GM23338 (cell line): ENCODE results near the gene FGF11. TPM values are rescaled to one million over a fixed set of nuclear protein-coding genes. Genes with fewer than 3 reads are reported as not detected.

Experiments used
- ATAC-seq: fragments of 200-7000 bp; cut with Tn5 transposase; 3 replicates; pipeline ENCODE4 v1.9.1; 2020
- DNase-seq: peaks from one replicate; pipeline ENCODE4 v3.0.0-alpha.2; 2015; ENCODE audit warnings: low spot score
- H2AFZ ChIP-seq: fragments of 200-600 bp; sonication (generic); 2 replicates; pipeline ENCODE4 v1.8.0; 2016; ENCODE audit warnings: antibody characterized with exemption, mild to moderate bottlenecking, moderate library complexity
- H3F3A ChIP-seq: fragments of 200-600 bp; sonication (generic); replicated peaks from 2 replicates; pipeline ENCODE4 v1.8.0; 2017; ENCODE audit warnings: antibody characterized with exemption, mixed run types, low read depth
- H3K27ac ChIP-seq: fragments of 200-600 bp; sonication (generic); 2 replicates; pipeline ENCODE4 v1.6.1; 2016; ENCODE audit warnings: low read depth
- H3K27me3 ChIP-seq: fragments of 200-600 bp; sonication (generic); 2 replicates; pipeline ENCODE4 v1.8.0; 2016; ENCODE audit warnings: mild to moderate bottlenecking, mixed run types, moderate library complexity; ENCODE audit not compliant: insufficient read depth
- H3K36me3 ChIP-seq: fragments of 200-600 bp; sonication (generic); 2 replicates; pipeline ENCODE4 v1.8.0; 2016; ENCODE audit warnings: mild to moderate bottlenecking; ENCODE audit not compliant: insufficient read depth
- H3K4me1 ChIP-seq: fragments of 200-600 bp; sonication (generic); 2 replicates; pipeline ENCODE4 v1.8.0; 2016; ENCODE audit warnings: mild to moderate bottlenecking, moderate library complexity; ENCODE audit not compliant: insufficient read depth
- H3K4me2 ChIP-seq: fragments of 200-600 bp; sonication (generic); 2 replicates; pipeline ENCODE4 v1.7.1; 2017; ENCODE audit warnings: mixed run types
- H3K4me3 ChIP-seq: fragments of 200-600 bp; sonication (generic); 2 replicates; pipeline ENCODE4 v1.6.1; 2016; ENCODE audit warnings: mixed run types
- H3K79me2 ChIP-seq: fragments of 200-600 bp; sonication (generic); replicated peaks from 2 replicates; pipeline ENCODE4 v1.8.0; 2017; ENCODE audit warnings: mild to moderate bottlenecking; ENCODE audit not compliant: insufficient read depth
- H3K9me2 ChIP-seq: fragments of 200-600 bp; sonication (generic); 2 replicates; pipeline ENCODE4 v1.8.0; 2017; ENCODE audit not compliant: insufficient read depth
- H4K20me1 ChIP-seq: fragments of 200-600 bp; sonication (generic); replicated peaks from 2 replicates; pipeline ENCODE4 v1.8.0; 2017; ENCODE audit warnings: mild to moderate bottlenecking; ENCODE audit not compliant: insufficient read depth
- H3K27ac Mint-ChIP-seq: 2 replicates; pipeline ENCODE4 v1.8.0; 2020; ENCODE audit warnings: inconsistent platforms, mild to moderate bottlenecking, moderate library complexity, mixed read lengths
- H3K27me3 Mint-ChIP-seq: 3 replicates; pipeline ENCODE4 v1.8.0; 2022; ENCODE audit warnings: low read depth, mild to moderate bottlenecking, moderate library complexity, mixed read lengths, inconsistent platforms; ENCODE audit not compliant: insufficient read depth, poor library complexity
- H3K36me3 Mint-ChIP-seq: 3 replicates; pipeline ENCODE4 v1.8.0; 2021; ENCODE audit warnings: low read depth, mild to moderate bottlenecking, inconsistent platforms, moderate library complexity, mixed read lengths
- H3K4me1 Mint-ChIP-seq: 3 replicates; pipeline ENCODE4 v1.8.0; 2020; ENCODE audit warnings: mild to moderate bottlenecking, inconsistent platforms, mixed read lengths
- H3K4me3 Mint-ChIP-seq: 3 replicates; pipeline ENCODE4 v1.8.0; 2021; ENCODE audit warnings: moderate library complexity, mild to moderate bottlenecking, inconsistent platforms, mixed read lengths
- H3K9me3 Mint-ChIP-seq: 3 replicates; pipeline ENCODE4 v1.8.0; 2020; ENCODE audit warnings: moderate library complexity, mild to moderate bottlenecking, inconsistent platforms, mixed read lengths
- CREB1 ChIP-seq: fragments of 250-450 bp; sonication (Bioruptor Pico); IDR thresholded peaks from 2 replicates; pipeline ENCODE4 v1.5.0; 2020; ENCODE audit warnings: low read depth, mild to moderate bottlenecking, moderate library complexity
- EZH2 ChIP-seq: fragments of 200-600 bp; sonication (generic); IDR thresholded peaks from one replicate; pipeline ENCODE4 v1.8.0; 2017; ENCODE audit warnings: antibody characterized with exemption, mild to moderate bottlenecking, low read depth; ENCODE audit not compliant: unreplicated experiment
- EZH2phosphoT487 ChIP-seq: fragments of 200-600 bp; sonication (generic); IDR thresholded peaks from one replicate; pipeline ENCODE4 v1.8.1; 2018; ENCODE audit warnings: antibody characterized with exemption; ENCODE audit not compliant: unreplicated experiment
- STAT1 ChIP-seq: IDR thresholded peaks from one replicate; pipeline ENCODE4 v1.6.1; 2016; ENCODE audit warnings: antibody characterized with exemption; ENCODE audit not compliant: unreplicated experiment
- ZNF331 ChIP-seq: fragments of 250-450 bp; sonication (Bioruptor Pico); IDR thresholded peaks from 2 replicates; pipeline ENCODE4 v1.5.0; 2020; ENCODE audit warnings: low read depth, mild to moderate bottlenecking, moderate library complexity
- polyA plus RNA-seq: library from polyadenylated mRNA; unstranded; fragments of >200 nt; fragmentation: Nextera tagmentation; extraction: Ambion mirVana; gene quantifications from 2 replicates; pipeline ENCODE4 v1.2.1, GENCODE V29; 2016
- total RNA-seq: library from RNA; depleted of rRNA; stranded (reverse); fragments of >200 nt; shearing (Covaris generic); gene quantifications from 2 replicates; pipeline ENCODE4 v1.2.3, GENCODE V29; 2014; rRNA removed
- TF ChIP-seq, protein P1 (sequence below): IDR thresholded peaks from one replicate; pipeline ENCODE4 v1.6.1; 2018; ENCODE audit warnings: antibody characterized with exemption; ENCODE audit not compliant: unreplicated experiment
- TF ChIP-seq, protein P2 (sequence below): fragments of 250-450 bp; sonication (Bioruptor Pico); IDR thresholded peaks from 2 replicates; pipeline ENCODE4 v1.5.0; 2020; ENCODE audit warnings: mild to moderate bottlenecking, moderate library complexity

Gene FGF11
- total and polyA plus RNA-seq, 2 experiments from 2014 or later = 11.1 to 16.6 TPM

DNA sequence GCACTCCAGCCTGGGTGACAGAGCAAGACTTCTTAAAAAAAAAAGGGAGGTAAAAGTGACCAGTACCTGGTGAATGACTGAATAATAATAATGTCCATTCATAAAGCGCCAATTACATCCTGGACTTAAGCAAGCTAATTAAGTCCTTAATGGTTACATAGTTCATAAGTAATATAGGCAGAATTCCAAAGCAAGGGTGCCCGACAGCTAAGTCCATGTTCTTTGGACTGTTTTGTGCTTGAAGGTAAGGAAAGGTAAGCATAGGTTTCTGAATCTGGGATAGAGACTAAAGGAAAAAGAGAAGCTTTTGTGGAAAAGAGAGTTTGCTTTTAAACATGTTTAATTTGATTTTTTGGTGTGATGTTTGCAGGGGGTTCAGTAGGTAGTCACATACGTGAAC is 54.6 kb downstream of the FGF11 start:
- H3K36me3 Mint-ChIP-seq = peaks cover 67% of the 10 kb centered on the region
- no peak for DNase-seq
- H3K4me1 Mint-ChIP-seq = peaks cover 7% of the 10 kb centered on the region; the same call in 2 of the 3 replicates

More for the DNA sequence above, 54.6 kb downstream of the FGF11 start:
- Histone ChIP-seq H2AFZ (no peak overlapping the region), H3K4me1 (peaks cover under 1% of the 10 kb centered on the region; the same call in 1 of the 2 replicates), H3K27ac (no peak overlapping the region), H3K4me3 (no peak overlapping the region), H3F3A (0 out of 2 replicates have a peak, but pooled peaks cover 3% of the 10 kb centered on the region), H3K4me2 (no peak overlapping the region), H3K79me2 (peaks cover 71% of the 10 kb centered on the region), H3K27me3 (no peaks in the 10 kb centered on the region), H3K9me2 (no peaks in the 10 kb centered on the region), H4K20me1 (peaks cover 42% of the 10 kb centered on the region), H3K36me3 (peaks cover 13% of the 10 kb centered on the region)
- no peak for ATAC-seq
- H3K4me3 Mint-ChIP-seq = no peak overlapping the region
- TF ChIP-seq EZH2phosphoT487 (no peak), EZH2 (no peak), STAT1 (no peak), ZNF331 (CRISPR knock-in tag) (no peak), CREB1 (CRISPR knock-in tag) (no peak)
- TF ChIP-seq, protein P1, sequence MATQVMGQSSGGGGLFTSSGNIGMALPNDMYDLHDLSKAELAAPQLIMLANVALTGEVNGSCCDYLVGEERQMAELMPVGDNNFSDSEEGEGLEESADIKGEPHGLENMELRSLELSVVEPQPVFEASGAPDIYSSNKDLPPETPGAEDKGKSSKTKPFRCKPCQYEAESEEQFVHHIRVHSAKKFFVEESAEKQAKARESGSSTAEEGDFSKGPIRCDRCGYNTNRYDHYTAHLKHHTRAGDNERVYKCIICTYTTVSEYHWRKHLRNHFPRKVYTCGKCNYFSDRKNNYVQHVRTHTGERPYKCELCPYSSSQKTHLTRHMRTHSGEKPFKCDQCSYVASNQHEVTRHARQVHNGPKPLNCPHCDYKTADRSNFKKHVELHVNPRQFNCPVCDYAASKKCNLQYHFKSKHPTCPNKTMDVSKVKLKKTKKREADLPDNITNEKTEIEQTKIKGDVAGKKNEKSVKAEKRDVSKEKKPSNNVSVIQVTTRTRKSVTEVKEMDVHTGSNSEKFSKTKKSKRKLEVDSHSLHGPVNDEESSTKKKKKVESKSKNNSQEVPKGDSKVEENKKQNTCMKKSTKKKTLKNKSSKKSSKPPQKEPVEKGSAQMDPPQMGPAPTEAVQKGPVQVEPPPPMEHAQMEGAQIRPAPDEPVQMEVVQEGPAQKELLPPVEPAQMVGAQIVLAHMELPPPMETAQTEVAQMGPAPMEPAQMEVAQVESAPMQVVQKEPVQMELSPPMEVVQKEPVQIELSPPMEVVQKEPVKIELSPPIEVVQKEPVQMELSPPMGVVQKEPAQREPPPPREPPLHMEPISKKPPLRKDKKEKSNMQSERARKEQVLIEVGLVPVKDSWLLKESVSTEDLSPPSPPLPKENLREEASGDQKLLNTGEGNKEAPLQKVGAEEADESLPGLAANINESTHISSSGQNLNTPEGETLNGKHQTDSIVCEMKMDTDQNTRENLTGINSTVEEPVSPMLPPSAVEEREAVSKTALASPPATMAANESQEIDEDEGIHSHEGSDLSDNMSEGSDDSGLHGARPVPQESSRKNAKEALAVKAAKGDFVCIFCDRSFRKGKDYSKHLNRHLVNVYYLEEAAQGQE = no peak
- TF ChIP-seq, protein P2, sequence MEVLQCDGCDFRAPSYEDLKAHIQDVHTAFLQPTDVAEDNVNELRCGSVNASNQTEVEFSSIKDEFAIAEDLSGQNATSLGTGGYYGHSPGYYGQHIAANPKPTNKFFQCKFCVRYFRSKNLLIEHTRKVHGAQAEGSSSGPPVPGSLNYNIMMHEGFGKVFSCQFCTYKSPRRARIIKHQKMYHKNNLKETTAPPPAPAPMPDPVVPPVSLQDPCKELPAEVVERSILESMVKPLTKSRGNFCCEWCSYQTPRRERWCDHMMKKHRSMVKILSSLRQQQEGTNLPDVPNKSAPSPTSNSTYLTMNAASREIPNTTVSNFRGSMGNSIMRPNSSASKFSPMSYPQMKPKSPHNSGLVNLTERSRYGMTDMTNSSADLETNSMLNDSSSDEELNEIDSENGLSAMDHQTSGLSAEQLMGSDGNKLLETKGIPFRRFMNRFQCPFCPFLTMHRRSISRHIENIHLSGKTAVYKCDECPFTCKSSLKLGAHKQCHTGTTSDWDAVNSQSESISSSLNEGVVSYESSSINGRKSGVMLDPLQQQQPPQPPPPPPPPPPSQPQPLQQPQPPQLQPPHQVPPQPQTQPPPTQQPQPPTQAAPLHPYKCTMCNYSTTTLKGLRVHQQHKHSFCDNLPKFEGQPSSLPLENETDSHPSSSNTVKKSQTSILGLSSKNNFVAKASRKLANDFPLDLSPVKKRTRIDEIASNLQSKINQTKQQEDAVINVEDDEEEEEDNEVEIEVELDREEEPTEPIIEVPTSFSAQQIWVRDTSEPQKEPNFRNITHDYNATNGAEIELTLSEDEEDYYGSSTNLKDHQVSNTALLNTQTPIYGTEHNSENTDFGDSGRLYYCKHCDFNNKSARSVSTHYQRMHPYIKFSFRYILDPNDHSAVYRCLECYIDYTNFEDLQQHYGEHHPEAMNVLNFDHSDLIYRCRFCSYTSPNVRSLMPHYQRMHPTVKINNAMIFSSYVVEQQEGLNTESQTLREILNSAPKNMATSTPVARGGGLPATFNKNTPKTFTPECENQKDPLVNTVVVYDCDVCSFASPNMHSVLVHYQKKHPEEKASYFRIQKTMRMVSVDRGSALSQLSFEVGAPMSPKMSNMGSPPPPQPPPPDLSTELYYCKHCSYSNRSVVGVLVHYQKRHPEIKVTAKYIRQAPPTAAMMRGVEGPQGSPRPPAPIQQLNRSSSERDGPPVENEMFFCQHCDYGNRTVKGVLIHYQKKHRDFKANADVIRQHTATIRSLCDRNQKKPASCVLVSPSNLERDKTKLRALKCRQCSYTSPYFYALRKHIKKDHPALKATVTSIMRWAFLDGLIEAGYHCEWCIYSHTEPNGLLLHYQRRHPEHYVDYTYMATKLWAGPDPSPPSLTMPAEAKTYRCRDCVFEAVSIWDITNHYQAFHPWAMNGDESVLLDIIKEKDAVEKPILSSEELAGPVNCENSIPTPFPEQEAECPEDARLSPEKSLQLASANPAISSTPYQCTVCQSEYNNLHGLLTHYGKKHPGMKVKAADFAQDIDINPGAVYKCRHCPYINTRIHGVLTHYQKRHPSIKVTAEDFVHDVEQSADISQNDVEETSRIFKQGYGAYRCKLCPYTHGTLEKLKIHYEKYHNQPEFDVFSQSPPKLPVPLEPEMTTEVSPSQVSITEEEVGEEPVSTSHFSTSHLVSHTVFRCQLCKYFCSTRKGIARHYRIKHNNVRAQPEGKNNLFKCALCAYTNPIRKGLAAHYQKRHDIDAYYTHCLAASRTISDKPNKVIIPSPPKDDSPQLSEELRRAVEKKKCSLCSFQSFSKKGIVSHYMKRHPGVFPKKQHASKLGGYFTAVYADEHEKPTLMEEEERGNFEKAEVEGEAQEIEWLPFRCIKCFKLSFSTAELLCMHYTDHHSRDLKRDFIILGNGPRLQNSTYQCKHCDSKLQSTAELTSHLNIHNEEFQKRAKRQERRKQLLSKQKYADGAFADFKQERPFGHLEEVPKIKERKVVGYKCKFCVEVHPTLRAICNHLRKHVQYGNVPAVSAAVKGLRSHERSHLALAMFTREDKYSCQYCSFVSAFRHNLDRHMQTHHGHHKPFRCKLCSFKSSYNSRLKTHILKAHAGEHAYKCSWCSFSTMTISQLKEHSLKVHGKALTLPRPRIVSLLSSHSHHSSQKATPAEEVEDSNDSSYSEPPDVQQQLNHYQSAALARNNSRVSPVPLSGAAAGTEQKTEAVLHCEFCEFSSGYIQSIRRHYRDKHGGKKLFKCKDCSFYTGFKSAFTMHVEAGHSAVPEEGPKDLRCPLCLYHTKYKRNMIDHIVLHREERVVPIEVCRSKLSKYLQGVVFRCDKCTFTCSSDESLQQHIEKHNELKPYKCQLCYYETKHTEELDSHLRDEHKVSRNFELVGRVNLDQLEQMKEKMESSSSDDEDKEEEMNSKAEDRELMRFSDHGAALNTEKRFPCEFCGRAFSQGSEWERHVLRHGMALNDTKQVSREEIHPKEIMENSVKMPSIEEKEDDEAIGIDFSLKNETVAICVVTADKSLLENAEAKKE = no peak
- H3K27me3 Mint-ChIP-seq = peaks cover 8% of the 10 kb centered on the region
- H3K9me3 Mint-ChIP-seq = no peaks in the 10 kb centered on the region; the same call in 2 of the 3 replicates
- no peak overlapping the region for H3K27ac Mint-ChIP-seq

Other genes starting within 250 kb of the FGF11 start
Only the 30 nearest of the 40 such genes appear.
- 93.4 and 109 TPM in 2 replicates for gene CTDNEP1, start 187.8 kb upstream of the FGF11 start, total RNA-seq
- 48.1 and 55.2 TPM in 2 replicates for gene CTDNEP1, start 187.8 kb upstream of the FGF11 start, polyA plus RNA-seq
- gene ELP5, start 187.3 kb upstream of the FGF11 start, total RNA-seq = 23.2 and 41.4 TPM in 2 replicates
- 38.3 and 40.9 TPM in 2 replicates for gene ELP5, start 187.3 kb upstream of the FGF11 start, polyA plus RNA-seq
- gene CLDN7, start 177.0 kb upstream of the FGF11 start, total RNA-seq = 111 and 117 TPM in 2 replicates
- 46.1 and 50.7 TPM in 2 replicates for gene CLDN7, start 177.0 kb upstream of the FGF11 start, polyA plus RNA-seq
- 10.2 and 13.6 TPM in 2 replicates for gene SLC2A4, start 157.8 kb upstream of the FGF11 start, total RNA-seq
- 6.3 and 6.9 TPM in 2 replicates for gene SLC2A4, start 157.8 kb upstream of the FGF11 start, polyA plus RNA-seq
- 20.6 and 36.5 TPM in 2 replicates for gene YBX2, start 144.9 kb upstream of the FGF11 start, total RNA-seq
- gene YBX2, start 144.9 kb upstream of the FGF11 start, polyA plus RNA-seq = 22.1 and 22.5 TPM in 2 replicates
- 791 and 833 TPM in 2 replicates for gene EIF5A, start 131.9 kb upstream of the FGF11 start, total RNA-seq
- gene EIF5A, start 131.9 kb upstream of the FGF11 start, polyA plus RNA-seq = 1,562 and 1,621 TPM in 2 replicates
- 64.8 and 83.4 TPM in 2 replicates for gene GPS2, start 124.2 kb upstream of the FGF11 start, total RNA-seq
- 117 and 122 TPM in 2 replicates for gene GPS2, start 124.2 kb upstream of the FGF11 start, polyA plus RNA-seq
- 36.8 and 42.3 TPM in 2 replicates for gene NEURL4, start 110.2 kb upstream of the FGF11 start, total RNA-seq
- 6.3 and 6.7 TPM in 2 replicates for gene NEURL4, start 110.2 kb upstream of the FGF11 start, polyA plus RNA-seq
- gene ACAP1, start 103.0 kb upstream of the FGF11 start, total RNA-seq = 30.7 and 35.8 TPM in 2 replicates
- gene ACAP1, start 103.0 kb upstream of the FGF11 start, polyA plus RNA-seq = 40.1 and 43.9 TPM in 2 replicates
- 7.7 and 8.8 TPM in 2 replicates for gene KCTD11, start 87.3 kb upstream of the FGF11 start, total RNA-seq
- 2.2 and 2.3 TPM in 2 replicates for gene KCTD11, start 87.3 kb upstream of the FGF11 start, polyA plus RNA-seq
- not detected in 2 replicates for gene TMEM95, start 84.4 kb upstream of the FGF11 start, total RNA-seq
- gene TMEM95, start 84.4 kb upstream of the FGF11 start, polyA plus RNA-seq = not detected in 2 replicates
- gene TNK1, start 58.4 kb upstream of the FGF11 start, total RNA-seq = 8.9 and 15.0 TPM in 2 replicates
- 6.1 TPM in 2 replicates for gene TNK1, start 58.4 kb upstream of the FGF11 start, polyA plus RNA-seq
- 34.3 and 41.7 TPM in 2 replicates for gene PLSCR3, start 45.0 kb upstream of the FGF11 start, total RNA-seq
- gene PLSCR3, start 45.0 kb upstream of the FGF11 start, polyA plus RNA-seq = 29.5 and 30.0 TPM in 2 replicates
- gene TMEM256, start 35.4 kb upstream of the FGF11 start, total RNA-seq = 127 and 138 TPM in 2 replicates
- 197 and 227 TPM in 2 replicates for gene TMEM256, start 35.4 kb upstream of the FGF11 start, polyA plus RNA-seq
- 26.8 and 38.7 TPM in 2 replicates for gene NLGN2, start 31.7 kb upstream of the FGF11 start, total RNA-seq
- 14.4 TPM in 2 replicates for gene NLGN2, start 31.7 kb upstream of the FGF11 start, polyA plus RNA-seq
- not detected in 2 replicates for gene SPEM1, start 19.2 kb upstream of the FGF11 start, total RNA-seq
- not detected in 2 replicates for gene SPEM1, start 19.2 kb upstream of the FGF11 start, polyA plus RNA-seq
- not detected in 2 replicates for gene SPEM2, start 13.9 kb upstream of the FGF11 start, total RNA-seq
- not detected in 2 replicates for gene SPEM2, start 13.9 kb upstream of the FGF11 start, polyA plus RNA-seq
- gene SPEM3, start 10.7 kb upstream of the FGF11 start, total RNA-seq = not detected in 2 replicates
- not detected in 2 replicates for gene SPEM3, start 10.7 kb upstream of the FGF11 start, polyA plus RNA-seq
- 15.1 and 23.2 TPM in 2 replicates for gene TMEM102, start 4.1 kb upstream of the FGF11 start, total RNA-seq
- gene TMEM102, start 4.1 kb upstream of the FGF11 start, polyA plus RNA-seq = 6.1 and 6.4 TPM in 2 replicates
- gene CHRNB1, start 5.5 kb downstream of the FGF11 start, total RNA-seq = 11.2 and 12.0 TPM in 2 replicates
- gene CHRNB1, start 5.5 kb downstream of the FGF11 start, polyA plus RNA-seq = 10.0 and 11.1 TPM in 2 replicates
- 6.9 and 11.2 TPM in 2 replicates for gene ZBTB4, start 40.1 kb downstream of the FGF11 start, total RNA-seq
- 3.6 and 4.2 TPM in 2 replicates for gene ZBTB4, start 40.1 kb downstream of the FGF11 start, polyA plus RNA-seq
- not detected in 2 replicates for gene SLC35G6, start 41.9 kb downstream of the FGF11 start, total RNA-seq
- gene SLC35G6, start 41.9 kb downstream of the FGF11 start, polyA plus RNA-seq = 0.16 TPM in 1 of 2 replicates, not detected in the other
- gene POLR2A, start 44.9 kb downstream of the FGF11 start, total RNA-seq = 136 and 151 TPM in 2 replicates
- gene POLR2A, start 44.9 kb downstream of the FGF11 start, polyA plus RNA-seq = 56.8 and 58.1 TPM in 2 replicates
- 1.6 and 6.0 TPM in 2 replicates for gene TNFSF12, start 109.5 kb downstream of the FGF11 start, total RNA-seq
- gene TNFSF12, start 109.5 kb downstream of the FGF11 start, polyA plus RNA-seq = 3.5 and 5.1 TPM in 2 replicates
- gene TNFSF13, start 119.2 kb downstream of the FGF11 start, total RNA-seq = 1.5 TPM in 1 of 2 replicates, not detected in the other
- gene TNFSF13, start 119.2 kb downstream of the FGF11 start, polyA plus RNA-seq = 1.9 and 2.2 TPM in 2 replicates
- gene SENP3, start 122.4 kb downstream of the FGF11 start, total RNA-seq = 125 and 138 TPM in 2 replicates
- gene SENP3, start 122.4 kb downstream of the FGF11 start, polyA plus RNA-seq = 5.5 and 6.5 TPM in 2 replicates
- 0.62 TPM in 1 of 2 replicates, not detected in the other for gene CD68, start 140.1 kb downstream of the FGF11 start, total RNA-seq
- not detected in 2 replicates for gene CD68, start 140.1 kb downstream of the FGF11 start, polyA plus RNA-seq
- gene MPDU1, start 144.3 kb downstream of the FGF11 start, total RNA-seq = 196 and 216 TPM in 2 replicates
- 65.1 and 65.8 TPM in 2 replicates for gene MPDU1, start 144.3 kb downstream of the FGF11 start, polyA plus RNA-seq
- gene SOX15, start 150.6 kb downstream of the FGF11 start, total RNA-seq = 23.6 and 43.0 TPM in 2 replicates
- gene SOX15, start 150.6 kb downstream of the FGF11 start, polyA plus RNA-seq = 29.9 and 37.7 TPM in 2 replicates
- gene FXR2, start 175.4 kb downstream of the FGF11 start, total RNA-seq = 20.3 and 24.4 TPM in 2 replicates
- 8.6 and 10.9 TPM in 2 replicates for gene FXR2, start 175.4 kb downstream of the FGF11 start, polyA plus RNA-seq